K562 (cell line): ENCODE data around the gene ST6GALNAC1. TPM values are rescaled to one million over a fixed set of nuclear protein-coding genes. Genes with fewer than 3 reads are reported as not detected.

Experiments
- AFF4 ChIP-seq: sonication (generic); formaldehyde crosslinking; IDR thresholded peaks from 2 replicates; pipeline ENCODE4 v1.8.0; 2023; ENCODE audit warnings: mild to moderate bottlenecking, missing genetic modification reagents
- ARID1B ChIP-seq: fragments of 450-650 bp; IDR thresholded peaks from 2 replicates; pipeline ENCODE4 v1.6.1; 2016; ENCODE audit warnings: antibody characterized with exemption, mild to moderate bottlenecking, inconsistent platforms
- BCOR ChIP-seq: fragments of 450-650 bp; IDR thresholded peaks from 2 replicates; pipeline ENCODE4 v1.6.1; 2016
- CBFB ChIP-seq: sonication (generic); formaldehyde crosslinking; IDR thresholded peaks from 2 replicates; pipeline ENCODE4 v1.4.0; 2020; ENCODE audit warnings: mild to moderate bottlenecking, missing genetic modification reagents
- ERF ChIP-seq: fragments of 450-650 bp; formaldehyde crosslinking; IDR thresholded peaks from 2 replicates; pipeline ENCODE4 v1.4.0; 2020; ENCODE audit warnings: mild to moderate bottlenecking, mixed read lengths
- GTF2E2 ChIP-seq: fragments of 200-800 bp; sonication (Bioruptor generic); IDR thresholded peaks from 2 replicates; pipeline ENCODE4 v1.6.1; 2016; ENCODE audit warnings: missing genetic modification characterization, missing compliant biosample characterization
- PTBP1 ChIP-seq: fragments of 200-400 bp; formaldehyde crosslinking; IDR thresholded peaks from 2 replicates; pipeline ENCODE4 v1.6.1; 2017; ENCODE audit warnings: low read depth, low read length
- SMAD4 ChIP-seq: fragments of 250-450 bp; sonication (Bioruptor Pico); conservative IDR thresholded peaks from 2 replicates; pipeline ENCODE4 v1.8.0; 2021; ENCODE audit warnings: inconsistent platforms, mild to moderate bottlenecking, moderate library complexity
- SNAPC5 ChIP-seq: fragments of 250-450 bp; sonication (Bioruptor Pico); IDR thresholded peaks from 2 replicates; pipeline ENCODE4 v1.8.0; 2021; ENCODE audit warnings: moderate library complexity, mild to moderate bottlenecking, inconsistent platforms
- STAT5B ChIP-seq: fragments of 250-450 bp; sonication (Bioruptor Pico); IDR thresholded peaks from 2 replicates; pipeline ENCODE4 v1.8.0; 2021; ENCODE audit warnings: mild to moderate bottlenecking, inconsistent platforms
- ZBTB40 ChIP-seq, 2 experiments: fragments of 450-650 bp in 1 of 2; sonication (generic) in 1 of 2; formaldehyde crosslinking in 1 of 2; IDR thresholded peaks; 2 replicates each; pipeline versions ENCODE4 v1.7.1 to v1.9.0; 2016 to 2022; ENCODE audit warnings: inconsistent platforms in 1 of 2, mild to moderate bottlenecking in 1 of 2, missing genetic modification reagents in 1 of 2
- ZNF282 ChIP-seq: sonication (generic); formaldehyde crosslinking; IDR thresholded peaks from 2 replicates; pipeline ENCODE4 v1.8.1; 2023; ENCODE audit warnings: missing genetic modification reagents
- ZNF511 ChIP-seq: sonication (generic); formaldehyde crosslinking; IDR thresholded peaks from 2 replicates; pipeline ENCODE4 v1.8.0; 2022; ENCODE audit warnings: mild to moderate bottlenecking, missing genetic modification reagents
- ZNF561 ChIP-seq: fragments of 450-650 bp; formaldehyde crosslinking; conservative IDR thresholded peaks from 2 replicates; pipeline ENCODE4 v1.4.0; 2020; ENCODE audit warnings: mild to moderate bottlenecking, moderate library complexity
- polyA plus RNA-seq, 8 experiments: library from polyadenylated mRNA; depleted of rRNA in 4 of 8; stranded (reverse) in 5 of 8; unstranded in 3 of 8; fragments of >200 nt; fragmentation: Nextera tagmentation in 2 of 8; fragmentation: Illumina TruSeq in 1 of 8; extraction: Ambion mirVana in 2 of 8; extraction: Trizol in 1 of 8; gene quantifications; 2 replicates each; pipeline versions ENCODE4 v1.2.1 to v1.2.3, GENCODE V29; 2011 to 2014; ENCODE audit warnings: inconsistent platforms in 1 of 8, missing spikeins in 1 of 8
- total RNA-seq, 7 experiments: library from RNA; depleted of rRNA in 6 of 7; stranded (reverse); fragments of >200 nt in 6 of 7; fragmentation: Illumina TruSeq in 2 of 7; extraction: Trizol in 2 of 7; gene quantifications; 2 replicates each; pipeline versions ENCODE4 v1.2.1 to v1.2.3, GENCODE V29; 2011 to 2021; ENCODE audit warnings: low replicate concordance in 1 of 7

The ST6GALNAC1 gene
- total and polyA plus RNA-seq, 9 of the 15 experiments (the other 6 are each of a cell fraction or from before 2014, with no cell fraction given): 20.6 to 68.4 (median 50.5) TPM

GRCh38 chr17:76640550-76641380 is 2.8 kb downstream of the ST6GALNAC1 start (continued):
- TF ChIP-seq ZNF561 (CRISPR knock-in tag) (no peak), ZBTB40 (IDR thresholded peaks at IDR 0.05) (peak; percentile 21; the same call in 1 of the 2 replicates), ZBTB40 (CRISPR knock-in tag; IDR thresholded peaks at IDR 0.05) (no peak), ERF (CRISPR knock-in tag) (no peak), PTBP1 (no peak), SNAPC5 (CRISPR knock-in tag) (no peak), BCOR (peak; percentile 67), GTF2E2 (peak; percentile 41), ZNF282 (CRISPR knock-in tag) (no peak), AFF4 (peak; percentile 43; the same call in 1 of the 2 replicates), CBFB (no peak), ZNF511 (CRISPR knock-in tag) (no peak), SMAD4 (CRISPR knock-in tag) (peak; percentile 94), STAT5B (CRISPR knock-in tag) (no peak), ARID1B (peak; percentile 96)
